ENCODE measurements around the gene CELF2. TPM values are rescaled to one million over a fixed set of nuclear protein-coding genes. Genes with fewer than 3 reads are reported as not detected.

The CELF2 gene
- total RNA-seq, 1 donor from 2014 or later = 27.5 TPM

DNA sequence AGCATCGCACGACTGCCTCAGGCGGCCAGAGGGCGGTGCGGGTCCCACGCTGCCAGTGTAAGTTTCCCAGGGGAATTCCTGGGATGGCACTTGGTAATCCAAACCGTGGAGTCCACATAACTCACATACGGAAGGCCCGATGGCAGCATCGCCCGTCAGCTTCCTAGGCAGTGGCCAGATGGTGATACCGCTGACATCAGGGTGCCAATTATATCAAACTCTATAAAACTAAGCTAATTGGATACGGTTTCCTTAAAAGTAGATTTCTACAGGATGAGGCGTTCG lies 189.8 kb downstream of the CELF2 start:
- Mint-ChIP-seq H3K4me3 (ENCODE audit: unreplicated experiment) (no peak overlapping the region), H3K36me3 (ENCODE audit: low read depth, unreplicated experiment) (no peaks in the 10 kb centered on the region), H3K9me3 (ENCODE audit: unreplicated experiment) (no peaks in the 10 kb centered on the region), H3K4me1 (ENCODE audit: unreplicated experiment) (peaks cover 20% of the 10 kb centered on the region), H3K27me3 (ENCODE audit: unreplicated experiment) (peaks cover 2% of the 10 kb centered on the region), H3K27ac (ENCODE audit: unreplicated experiment) (no peak overlapping the region)
- TF ChIP-seq, protein P1, sequence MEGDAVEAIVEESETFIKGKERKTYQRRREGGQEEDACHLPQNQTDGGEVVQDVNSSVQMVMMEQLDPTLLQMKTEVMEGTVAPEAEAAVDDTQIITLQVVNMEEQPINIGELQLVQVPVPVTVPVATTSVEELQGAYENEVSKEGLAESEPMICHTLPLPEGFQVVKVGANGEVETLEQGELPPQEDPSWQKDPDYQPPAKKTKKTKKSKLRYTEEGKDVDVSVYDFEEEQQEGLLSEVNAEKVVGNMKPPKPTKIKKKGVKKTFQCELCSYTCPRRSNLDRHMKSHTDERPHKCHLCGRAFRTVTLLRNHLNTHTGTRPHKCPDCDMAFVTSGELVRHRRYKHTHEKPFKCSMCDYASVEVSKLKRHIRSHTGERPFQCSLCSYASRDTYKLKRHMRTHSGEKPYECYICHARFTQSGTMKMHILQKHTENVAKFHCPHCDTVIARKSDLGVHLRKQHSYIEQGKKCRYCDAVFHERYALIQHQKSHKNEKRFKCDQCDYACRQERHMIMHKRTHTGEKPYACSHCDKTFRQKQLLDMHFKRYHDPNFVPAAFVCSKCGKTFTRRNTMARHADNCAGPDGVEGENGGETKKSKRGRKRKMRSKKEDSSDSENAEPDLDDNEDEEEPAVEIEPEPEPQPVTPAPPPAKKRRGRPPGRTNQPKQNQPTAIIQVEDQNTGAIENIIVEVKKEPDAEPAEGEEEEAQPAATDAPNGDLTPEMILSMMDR (IDR thresholded peaks at IDR 0.05; ENCODE audit: unreplicated experiment) = no peak
- DNase-seq (ENCODE audit: low spot score) = no peak

- Mint-ChIP-seq H3K36me3 (ENCODE audit: low read depth, unreplicated experiment) (no peaks in the 10 kb centered on the region), H3K9me3 (ENCODE audit: unreplicated experiment) (no peaks in the 10 kb centered on the region)
Observed at GRCh38 chr10:11208243-11208642, 190.6 kb downstream of the CELF2 start.

DNA sequence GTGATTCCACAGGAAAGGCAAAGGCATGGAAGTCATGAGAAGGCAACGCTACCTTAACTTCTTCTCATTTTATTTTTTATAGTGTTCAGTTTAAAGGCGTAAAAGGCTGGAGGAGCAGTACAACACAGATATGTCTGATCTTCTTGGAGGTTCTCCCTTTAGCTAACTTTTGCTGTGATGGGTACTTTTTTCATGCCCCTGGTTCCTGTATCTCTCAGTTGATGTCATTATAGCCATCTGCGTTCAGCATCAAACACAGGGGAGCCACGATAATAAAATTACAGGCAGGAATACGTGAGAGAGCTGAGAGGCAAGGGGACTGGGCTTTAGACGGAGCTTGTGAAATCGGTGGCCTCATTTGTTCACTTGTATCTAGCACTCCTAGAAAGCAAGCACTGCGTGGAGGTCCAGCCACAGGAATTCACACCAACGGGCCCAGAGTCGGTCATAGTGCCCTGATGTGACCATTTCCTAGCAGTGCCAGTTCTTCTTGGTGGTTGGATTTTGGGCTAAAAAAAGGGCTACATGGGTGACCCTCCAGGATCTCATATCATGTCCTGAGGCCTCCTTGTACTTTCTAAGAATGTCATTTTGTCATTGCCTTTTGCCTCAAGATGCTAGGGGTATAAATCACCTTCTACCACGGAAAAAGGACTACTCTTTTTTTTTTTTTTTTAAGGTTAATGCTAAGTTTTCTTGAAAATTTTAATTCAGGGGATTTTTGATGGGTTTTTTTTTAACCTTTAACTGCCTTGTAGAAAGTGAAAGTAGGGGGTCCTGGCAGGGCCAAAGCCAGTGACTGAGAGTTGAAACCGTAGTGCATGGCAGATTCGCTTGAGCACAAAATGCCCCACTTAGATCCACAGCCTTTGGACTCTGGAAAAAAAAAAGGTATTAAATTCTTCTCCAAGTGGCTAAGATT lies 191.5 kb downstream of the CELF2 start:
- no peak overlapping the region for H3K27ac Mint-ChIP-seq (ENCODE audit: unreplicated experiment)
- H3K9me3 Mint-ChIP-seq (ENCODE audit: unreplicated experiment) = no peaks in the 10 kb centered on the region
- no peaks in the 10 kb centered on the region for H3K36me3 Mint-ChIP-seq (ENCODE audit: low read depth, unreplicated experiment)
- H3K4me3 Mint-ChIP-seq (ENCODE audit: unreplicated experiment) = no peak overlapping the region
- TF ChIP-seq, protein P1 (IDR thresholded peaks at IDR 0.05; ENCODE audit: unreplicated experiment) = no peak
- no peak for DNase-seq (ENCODE audit: low spot score)
- H3K27me3 Mint-ChIP-seq (ENCODE audit: unreplicated experiment) = peaks cover 2% of the 10 kb centered on the region
- peaks cover 20% of the 10 kb centered on the region for H3K4me1 Mint-ChIP-seq (ENCODE audit: unreplicated experiment)

More at GRCh38 chr10:11208243-11208642, 190.6 kb downstream of the CELF2 start:
- no peak overlapping the region for H3K27ac Mint-ChIP-seq (ENCODE audit: unreplicated experiment)
- H3K4me1 Mint-ChIP-seq (ENCODE audit: unreplicated experiment) = peaks cover 20% of the 10 kb centered on the region
- DNase-seq (ENCODE audit: low spot score) = no peak
- TF ChIP-seq, protein P1 (IDR thresholded peaks at IDR 0.05; ENCODE audit: unreplicated experiment) = no peak
- no peak overlapping the region for H3K4me3 Mint-ChIP-seq (ENCODE audit: unreplicated experiment)
- H3K27me3 Mint-ChIP-seq (ENCODE audit: unreplicated experiment) = peaks cover 2% of the 10 kb centered on the region

DNA sequence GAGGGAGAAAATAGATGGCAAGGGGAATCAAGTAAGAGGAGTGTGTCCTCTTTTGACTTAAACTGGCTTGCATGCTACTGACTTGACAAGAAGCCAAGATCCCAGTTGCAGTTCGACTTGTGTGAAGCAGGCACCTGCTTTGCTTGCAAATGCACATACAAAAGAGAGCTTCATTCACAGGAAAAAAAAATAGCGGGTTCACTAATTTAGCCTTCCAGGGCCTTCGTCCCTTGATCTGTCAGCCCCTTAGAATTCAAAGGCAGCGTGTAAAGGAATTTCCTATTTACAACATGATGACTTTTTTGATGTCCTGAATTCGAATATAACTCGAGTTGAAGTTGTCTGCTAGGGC lies 192.1 kb downstream of the CELF2 start:
- Mint-ChIP-seq H3K4me3 (ENCODE audit: unreplicated experiment) (no peak overlapping the region), H3K27ac (ENCODE audit: unreplicated experiment) (no peak overlapping the region), H3K36me3 (ENCODE audit: low read depth, unreplicated experiment) (no peaks in the 10 kb centered on the region), H3K27me3 (ENCODE audit: unreplicated experiment) (peaks cover 2% of the 10 kb centered on the region), H3K9me3 (ENCODE audit: unreplicated experiment) (no peaks in the 10 kb centered on the region), H3K4me1 (ENCODE audit: unreplicated experiment) (peaks cover 14% of the 10 kb centered on the region)
- TF ChIP-seq, protein P1 (IDR thresholded peaks at IDR 0.05; ENCODE audit: unreplicated experiment) = no peak
- no peak for DNase-seq (ENCODE audit: low spot score)

GRCh38 chr10:11210211-11210922 lies 192.7 kb downstream of the CELF2 start:
- Mint-ChIP-seq H3K4me3 (ENCODE audit: unreplicated experiment) (no peak overlapping the region), H3K9me3 (ENCODE audit: unreplicated experiment) (no peaks in the 10 kb centered on the region), H3K27me3 (ENCODE audit: unreplicated experiment) (peaks cover 2% of the 10 kb centered on the region), H3K27ac (ENCODE audit: unreplicated experiment) (no peak overlapping the region), H3K36me3 (ENCODE audit: low read depth, unreplicated experiment) (no peaks in the 10 kb centered on the region), H3K4me1 (ENCODE audit: unreplicated experiment) (peaks cover 13% of the 10 kb centered on the region)
- TF ChIP-seq, protein P1 (IDR thresholded peaks at IDR 0.05; ENCODE audit: unreplicated experiment) = no peak
- DNase-seq (ENCODE audit: low spot score) = no peak
